BLaER1 (cell line): ENCODE data around the gene C15orf39.
"Not testable (repeated sequence)": the region's sequence is repeated elsewhere in the genome, so short reads cannot be mapped to it uniquely, and the experiment has no call there.

Source experiments
- H3K27ac ChIP-seq: shearing (Covaris generic); formaldehyde crosslinking; 2 replicates; pipeline ENCODE4 v1.8.1; 2022
- H3K27me3 ChIP-seq: shearing (Covaris generic); formaldehyde crosslinking; 2 replicates; pipeline ENCODE4 v1.8.1; 2022
- H3K36me3 ChIP-seq: shearing (Covaris generic); formaldehyde crosslinking; 2 replicates; pipeline ENCODE4 v1.8.1; 2022
- H3K4me1 ChIP-seq: shearing (Covaris generic); formaldehyde crosslinking; 2 replicates; pipeline ENCODE4 v1.8.1; 2022
- H3K4me2 ChIP-seq: shearing (Covaris generic); formaldehyde crosslinking; 2 replicates; pipeline ENCODE4 v1.8.1; 2022
- H3K4me3 ChIP-seq: shearing (Covaris generic); formaldehyde crosslinking; 2 replicates; pipeline ENCODE4 v1.8.1; 2022
- H3K9ac ChIP-seq: shearing (Covaris generic); formaldehyde crosslinking; 2 replicates; pipeline ENCODE4 v1.8.1; 2022
- H3K9me3 ChIP-seq: shearing (Covaris generic); formaldehyde crosslinking; 2 replicates; pipeline ENCODE4 v1.8.1; 2022
- H4K20me1 ChIP-seq: shearing (Covaris generic); formaldehyde crosslinking; 2 replicates; pipeline ENCODE4 v1.8.1; 2022
- Cebpa-rat ChIP-seq: shearing (Covaris generic); IDR thresholded peaks from 2 replicates; pipeline ENCODE4 v1.8.1; 2022

C15orf39 gene

GRCh38 chr15:75234191-75234810 lies 32.6 kb downstream of the C15orf39 start:
- no peaks in the 10 kb centered on the region for H4K20me1 ChIP-seq
- no peak for TF ChIP-seq Cebpa-rat
- H3K4me3 ChIP-seq, result no peak overlapping the region
- no peaks in the 10 kb centered on the region for H3K36me3 ChIP-seq
- H3K9me3 ChIP-seq, result no peaks in the 10 kb centered on the region
- no peak overlapping the region for H3K27ac ChIP-seq
- H3K27me3 ChIP-seq, result no peaks in the 10 kb centered on the region
- peaks cover 20% of the 10 kb centered on the region for H3K4me1 ChIP-seq
- H3K9ac ChIP-seq, result no peak overlapping the region
- no peak overlapping the region for H3K4me2 ChIP-seq

GRCh38 chr15:75235051-75235673 lies 33.5 kb downstream of the C15orf39 start:
- Histone ChIP-seq H4K20me1 (no peaks in the 10 kb centered on the region), H3K9ac (no peak overlapping the region), H3K27ac (no peak overlapping the region), H3K27me3 (no peaks in the 10 kb centered on the region), H3K4me2 (no peak overlapping the region), H3K36me3 (no peaks in the 10 kb centered on the region), H3K9me3 (no peaks in the 10 kb centered on the region), H3K4me1 (peaks cover 11% of the 10 kb centered on the region), H3K4me3 (no peak overlapping the region)
- TF ChIP-seq Cebpa-rat, result no peak

- no peak for TF ChIP-seq Cebpa-rat
- H3K4me1 ChIP-seq, result peaks cover 2% of the 10 kb centered on the region; the same call in 1 of the 2 replicates
- H3K4me3 ChIP-seq, result no peak overlapping the region
- H3K4me2 ChIP-seq, result no peak overlapping the region
- no peak overlapping the region for H3K9ac ChIP-seq
- H3K27ac ChIP-seq, result no peak overlapping the region
- H4K20me1 ChIP-seq, result no peaks in the 10 kb centered on the region
- H3K9me3 ChIP-seq, result no peaks in the 10 kb centered on the region
- no peaks in the 10 kb centered on the region for H3K27me3 ChIP-seq
- no peaks in the 10 kb centered on the region for H3K36me3 ChIP-seq
Measured at GRCh38 chr15:75235760-75236729, 34.4 kb downstream of the C15orf39 start.

- no peaks in the 10 kb centered on the region for H3K27me3 ChIP-seq
- H4K20me1 ChIP-seq, result no peaks in the 10 kb centered on the region
- no peak for TF ChIP-seq Cebpa-rat
- no peak overlapping the region for H3K27ac ChIP-seq
- no peaks in the 10 kb centered on the region for H3K9me3 ChIP-seq
- no peaks in the 10 kb centered on the region for H3K4me1 ChIP-seq
- H3K9ac ChIP-seq, result no peak overlapping the region
- no peaks in the 10 kb centered on the region for H3K36me3 ChIP-seq
- no peak overlapping the region for H3K4me2 ChIP-seq
- no peak overlapping the region for H3K4me3 ChIP-seq
Measured at GRCh38 chr15:75237316-75237982, 35.8 kb downstream of the C15orf39 start.

- Histone ChIP-seq H3K4me2 (no peak overlapping the region), H4K20me1 (no peaks in the 10 kb centered on the region), H3K4me3 (no peak overlapping the region), H3K9me3 (no peaks in the 10 kb centered on the region), H3K36me3 (no peaks in the 10 kb centered on the region), H3K9ac (no peak overlapping the region), H3K27ac (no peak overlapping the region), H3K27me3 (no peaks in the 10 kb centered on the region), H3K4me1 (no peaks in the 10 kb centered on the region)
- TF ChIP-seq Cebpa-rat, result no peak
Measured at GRCh38 chr15:75238150-75238549, 36.5 kb downstream of the C15orf39 start.

GRCh38 chr15:75245741-75246140 lies 44.1 kb downstream of the C15orf39 start:
- not testable (repeated sequence) for H3K27me3 ChIP-seq, H3K27ac ChIP-seq, H3K4me3 ChIP-seq, H4K20me1 ChIP-seq, H3K4me2 ChIP-seq, H3K9me3 ChIP-seq, H3K4me1 ChIP-seq, H3K9ac ChIP-seq, H3K36me3 ChIP-seq

- H3K9me3 ChIP-seq, H3K4me3 ChIP-seq, H3K9ac ChIP-seq, H3K36me3 ChIP-seq, H4K20me1 ChIP-seq, H3K27me3 ChIP-seq, H3K27ac ChIP-seq, H3K4me1 ChIP-seq, H3K4me2 ChIP-seq: not testable (repeated sequence)
Measured at GRCh38 chr15:75248991-75249390, 47.3 kb downstream of the C15orf39 start.

GRCh38 chr15:75249726-75250125 lies 48.0 kb downstream of the C15orf39 start:
- Histone ChIP-seq H4K20me1 (no peaks in the 10 kb centered on the region), H3K4me2 (no peak overlapping the region), H3K9ac (no peak overlapping the region), H3K27me3 (0 out of 2 replicates have a peak, but pooled peaks cover 2% of the 10 kb centered on the region), H3K36me3 (no peaks in the 10 kb centered on the region), H3K4me1 (no peaks in the 10 kb centered on the region), H3K27ac (no peak overlapping the region), H3K9me3 (no peaks in the 10 kb centered on the region), H3K4me3 (no peak overlapping the region)
- TF ChIP-seq Cebpa-rat, result no peak

- not testable (repeated sequence) for H3K36me3 ChIP-seq, H3K9me3 ChIP-seq, H3K27me3 ChIP-seq, H3K4me3 ChIP-seq, H3K4me2 ChIP-seq, H3K9ac ChIP-seq, H4K20me1 ChIP-seq, H3K4me1 ChIP-seq, H3K27ac ChIP-seq
Measured at GRCh38 chr15:75251343-75251742, 49.7 kb downstream of the C15orf39 start.

- H3K9ac ChIP-seq, H3K4me2 ChIP-seq, H3K4me1 ChIP-seq, H3K27ac ChIP-seq, H4K20me1 ChIP-seq, H3K9me3 ChIP-seq, H3K36me3 ChIP-seq, H3K4me3 ChIP-seq, H3K27me3 ChIP-seq: not testable (repeated sequence)
Measured at GRCh38 chr15:75252285-75252684, 50.6 kb downstream of the C15orf39 start.

GRCh38 chr15:75258034-75258433 lies 56.4 kb downstream of the C15orf39 start, which contains the start of gene GOLGA6C:
Gene GOLGA6C (plus strand): TSS chr15:75258334. CDS start chr15:75258599, 265 bp downstream.
- H3K9me3 ChIP-seq, H4K20me1 ChIP-seq, H3K9ac ChIP-seq, H3K4me2 ChIP-seq, H3K27me3 ChIP-seq, H3K27ac ChIP-seq, H3K4me1 ChIP-seq, H3K4me3 ChIP-seq, H3K36me3 ChIP-seq: not testable (repeated sequence)

- H3K9me3 ChIP-seq, H3K4me2 ChIP-seq, H3K4me1 ChIP-seq, H3K9ac ChIP-seq, H4K20me1 ChIP-seq, H3K36me3 ChIP-seq, H3K4me3 ChIP-seq, H3K27me3 ChIP-seq, H3K27ac ChIP-seq: not testable (repeated sequence)
Measured at GRCh38 chr15:75258620-75259343, 57.1 kb downstream of the C15orf39 start.

GRCh38 chr15:75259873-75260272 lies 58.2 kb downstream of the C15orf39 start:
- not testable (repeated sequence) for H3K4me1 ChIP-seq, H3K27me3 ChIP-seq, H3K4me3 ChIP-seq, H3K4me2 ChIP-seq, H3K36me3 ChIP-seq, H3K9me3 ChIP-seq, H3K27ac ChIP-seq, H3K9ac ChIP-seq, H4K20me1 ChIP-seq
